ENCODE results near the gene ORAI1. TPM values are rescaled to one million over a fixed set of nuclear protein-coding genes. Genes with fewer than 3 reads are reported as not detected.
"Not testable (repeated sequence)": the region's sequence is repeated elsewhere in the genome, so short reads cannot be mapped to it uniquely, and the experiment has no call there.

Gene ORAI1
- 4.4 and 8.5 TPM in 2 replicates for total RNA-seq (2014; rRNA removed; shearing (Covaris generic))

GRCh38 chr12:121626087-121626852 lies at the start of gene ORAI1:
ORAI1 (plus strand) TSS chr12:121626530.
- DNase-seq (ENCODE audit: low spot score): peak; percentile 68

- no peak for DNase-seq (ENCODE audit: low spot score)
Measured at GRCh38 chr12:121576851-121577391, 49.4 kb upstream of the ORAI1 start.

- no peak for DNase-seq (ENCODE audit: low spot score)
Measured at GRCh38 chr12:121577443-121578180, 48.7 kb upstream of the ORAI1 start.

GRCh38 chr12:121578230-121579189 lies 47.8 kb upstream of the ORAI1 start:
- DNase-seq (ENCODE audit: low spot score): no peak

- DNase-seq (ENCODE audit: low spot score): no peak
Measured at GRCh38 chr12:121579190-121579791, 47.0 kb upstream of the ORAI1 start.

GRCh38 chr12:121579981-121580868 lies 46.1 kb upstream of the ORAI1 start:
- peak; percentile 34 for DNase-seq (ENCODE audit: low spot score)

- no peak for DNase-seq (ENCODE audit: low spot score)
Measured at GRCh38 chr12:121580959-121581685, 45.2 kb upstream of the ORAI1 start, which contains the start of gene KDM2B. KDM2B (minus strand) TSS chr12:121581023; CDS start chr12:121580911, 112 bp downstream.

- DNase-seq (ENCODE audit: low spot score): peak; percentile 20
Measured at GRCh38 chr12:121581686-121582429, 44.5 kb upstream of the ORAI1 start.

- DNase-seq (ENCODE audit: low spot score): no peak
Measured at GRCh38 chr12:121582583-121583333, 43.6 kb upstream of the ORAI1 start.

GRCh38 chr12:121583334-121583661 lies 43.0 kb upstream of the ORAI1 start:
- not testable (repeated sequence) for DNase-seq (ENCODE audit: low spot score)

- DNase-seq (ENCODE audit: low spot score): not testable (repeated sequence)
Measured at GRCh38 chr12:121584885-121585284, 41.4 kb upstream of the ORAI1 start.

- peak; percentile 29 for DNase-seq (ENCODE audit: low spot score)
Measured at GRCh38 chr12:121590476-121591143, 35.7 kb upstream of the ORAI1 start.

- DNase-seq (ENCODE audit: low spot score): no peak
Measured at GRCh38 chr12:121592320-121592719, 34.0 kb upstream of the ORAI1 start.

GRCh38 chr12:121595520-121595919 lies 30.8 kb upstream of the ORAI1 start:
- no peak for DNase-seq (ENCODE audit: low spot score)

GRCh38 chr12:121596526-121596925 lies 29.8 kb upstream of the ORAI1 start:
- no peak for DNase-seq (ENCODE audit: low spot score)

- DNase-seq (ENCODE audit: low spot score): no peak
Measured at GRCh38 chr12:121600702-121601336, 25.5 kb upstream of the ORAI1 start.

- DNase-seq (ENCODE audit: low spot score): no peak
Measured at GRCh38 chr12:121602766-121603165, 23.6 kb upstream of the ORAI1 start.
